Measurements from ENCODE around the gene JCAD.
"Not testable (repeated sequence)": the region's sequence is repeated elsewhere in the genome, so short reads cannot be mapped to it uniquely, and the experiment has no call there.

Gene JCAD

DNA sequence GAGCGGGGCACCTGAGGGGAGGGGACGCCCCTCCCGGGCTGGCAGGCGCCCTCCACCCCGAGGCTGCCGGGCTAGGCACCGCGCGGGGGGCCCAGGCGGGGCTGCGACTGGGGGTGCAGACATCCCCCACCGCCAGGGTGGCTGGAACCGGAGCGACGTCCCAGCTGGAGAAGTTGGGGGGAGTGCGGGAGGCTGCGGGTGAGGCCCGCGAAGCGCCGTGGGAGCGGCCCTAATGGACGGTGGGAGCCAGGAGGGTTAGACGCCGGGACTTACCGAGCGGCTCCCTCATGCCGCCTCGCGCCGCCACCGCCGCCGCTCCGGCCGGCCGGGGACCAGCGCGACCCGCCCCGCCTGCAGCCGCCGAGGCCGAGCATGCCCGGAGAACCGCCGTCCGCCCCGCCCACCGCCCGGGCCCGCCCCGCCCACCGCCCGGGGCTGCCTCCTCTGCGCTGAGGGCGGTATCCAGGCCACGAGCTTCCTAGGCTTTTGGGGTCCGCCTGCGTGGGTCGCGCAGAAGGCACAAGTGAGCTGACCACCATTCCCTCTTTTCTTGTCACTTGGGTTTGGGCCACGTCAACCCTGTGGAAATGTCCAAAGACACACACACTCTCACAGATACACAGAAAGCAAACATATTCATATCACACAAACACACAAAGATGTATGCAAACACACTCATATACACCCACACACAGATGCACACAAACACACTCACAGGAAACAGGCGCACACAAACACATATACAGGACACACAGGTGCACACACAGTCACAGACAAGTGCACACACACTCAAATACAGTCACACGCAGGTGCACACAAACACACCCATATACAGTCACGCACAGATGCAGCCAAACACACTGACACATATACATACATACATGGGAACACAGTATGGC, at the start of gene JCAD:
TSS of gene JCAD (minus strand) at position 378 of the 899 bp plus-strand sequence. CDS start 11,774 bp downstream, outside the sequence.
- peak; percentile 88 for DNase-seq (ENCODE audit: low spot score)

GRCh38 chr10:30106987-30107386, 47.6 kb upstream of the JCAD start:
- DNase-seq (ENCODE audit: low spot score): no peak

GRCh38 chr10:30103595-30104320, 44.4 kb upstream of the JCAD start:
- DNase-seq (ENCODE audit: low spot score): no peak

DNA sequence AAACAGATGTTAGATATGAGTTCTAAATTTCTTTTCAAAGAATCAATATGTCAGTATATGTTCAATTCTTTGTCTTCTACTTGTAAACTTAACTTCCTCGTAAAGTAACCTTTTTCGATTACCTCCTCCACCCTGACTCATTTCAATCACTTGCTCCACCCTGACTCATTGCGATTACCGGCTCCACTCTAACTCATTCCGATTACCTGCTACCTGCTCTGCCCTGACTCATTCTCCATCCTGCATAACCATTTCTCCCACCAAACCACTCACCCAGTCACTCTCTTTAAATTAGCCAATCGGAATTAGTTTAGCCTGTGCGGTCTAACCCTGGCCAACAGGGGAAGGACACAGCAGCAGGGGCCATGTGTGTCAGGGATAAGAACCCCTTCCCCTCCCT, 40.3 kb upstream of the JCAD start:
- DNase-seq (ENCODE audit: low spot score): not testable (repeated sequence)

GRCh38 chr10:30099101-30099500, 39.7 kb upstream of the JCAD start:
- DNase-seq (ENCODE audit: low spot score): no peak

GRCh38 chr10:30098629-30099028, 39.2 kb upstream of the JCAD start:
- no peak for DNase-seq (ENCODE audit: low spot score)

- no peak for DNase-seq (ENCODE audit: low spot score)
Observed at GRCh38 chr10:30096564-30096963, 37.2 kb upstream of the JCAD start.

DNA sequence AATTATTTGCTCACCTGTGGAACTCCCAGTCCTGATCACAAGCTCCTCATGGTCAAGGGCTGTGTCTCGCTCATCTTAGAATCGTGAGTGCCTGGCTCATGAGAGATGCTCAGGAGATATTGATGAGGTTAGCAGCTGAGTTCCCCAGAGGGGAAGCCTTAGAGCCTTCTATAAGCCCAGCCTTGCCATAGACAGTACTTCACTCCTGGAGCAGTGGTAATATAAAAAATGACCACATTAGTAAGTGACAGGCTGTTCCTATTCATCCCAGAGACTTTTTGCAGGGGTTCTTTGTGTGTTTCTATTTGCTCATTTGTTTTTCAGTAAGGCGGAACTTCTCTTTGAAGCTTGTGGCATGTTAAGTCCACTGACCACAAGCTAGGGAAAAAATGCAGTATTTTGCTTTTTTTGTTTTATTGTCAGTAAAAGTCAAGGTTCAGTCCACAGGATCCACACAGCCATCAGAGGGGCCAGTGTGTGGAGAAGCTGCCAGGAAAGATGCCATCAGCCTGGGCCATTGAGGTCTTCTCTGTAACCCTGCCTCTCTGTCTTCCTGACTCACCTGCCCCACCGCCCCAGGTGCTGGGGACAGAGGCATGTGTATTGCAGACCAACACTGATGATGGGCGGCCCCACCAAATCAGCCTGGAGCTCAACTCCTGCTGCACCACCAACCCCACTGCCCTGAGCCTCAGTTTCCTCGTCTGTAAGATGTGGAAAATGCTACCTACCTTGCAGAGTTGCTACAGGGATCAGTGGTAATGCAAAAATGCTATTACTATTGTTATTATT, 36.4 kb upstream of the JCAD start:
- no peak for DNase-seq (ENCODE audit: low spot score)

DNA sequence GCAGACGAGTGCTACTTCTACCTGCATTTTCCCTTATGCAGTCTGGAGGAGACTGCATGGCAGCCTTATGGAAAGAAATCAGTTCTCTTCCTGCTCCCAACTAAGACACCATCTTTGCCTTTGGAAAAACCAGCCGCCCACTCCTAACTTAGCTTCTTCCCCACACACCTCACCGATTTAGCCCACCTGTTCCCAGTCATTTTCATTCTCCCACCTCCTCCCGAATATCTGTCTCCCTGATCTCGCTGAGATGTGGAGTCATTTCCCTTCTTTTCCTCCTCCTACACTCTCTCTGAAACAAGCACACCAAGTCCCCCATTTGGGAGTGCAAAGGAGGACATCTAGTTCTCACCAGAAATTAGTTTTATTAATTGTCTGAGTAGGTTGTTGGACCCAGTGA, 35.2 kb upstream of the JCAD start:
- DNase-seq (ENCODE audit: low spot score): no peak

GRCh38 chr10:30093303-30093950, 34.0 kb upstream of the JCAD start:
- DNase-seq (ENCODE audit: low spot score): no peak

- DNase-seq (ENCODE audit: low spot score): no peak
Observed at GRCh38 chr10:30092151-30092790, 32.9 kb upstream of the JCAD start.

DNA sequence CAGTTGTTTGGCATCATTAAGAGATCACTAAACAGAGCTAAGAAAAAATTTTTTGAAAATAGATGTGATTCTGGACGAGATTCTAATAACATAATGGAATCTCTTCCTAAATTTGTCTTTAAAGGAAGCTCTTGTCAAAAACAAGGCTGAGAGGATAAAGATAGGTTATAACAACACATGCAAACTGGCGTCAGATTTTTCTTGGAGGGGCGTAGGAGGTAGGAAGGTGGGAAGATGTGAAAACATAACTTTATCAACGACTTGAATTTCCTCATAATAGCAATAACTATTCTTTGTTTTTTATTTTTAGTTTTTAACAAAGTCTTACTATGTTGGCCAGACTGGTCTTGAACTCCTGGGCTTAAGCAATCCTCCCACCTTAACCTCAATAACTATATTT, 31.8 kb upstream of the JCAD start:
- DNase-seq (ENCODE audit: low spot score): no peak

DNA sequence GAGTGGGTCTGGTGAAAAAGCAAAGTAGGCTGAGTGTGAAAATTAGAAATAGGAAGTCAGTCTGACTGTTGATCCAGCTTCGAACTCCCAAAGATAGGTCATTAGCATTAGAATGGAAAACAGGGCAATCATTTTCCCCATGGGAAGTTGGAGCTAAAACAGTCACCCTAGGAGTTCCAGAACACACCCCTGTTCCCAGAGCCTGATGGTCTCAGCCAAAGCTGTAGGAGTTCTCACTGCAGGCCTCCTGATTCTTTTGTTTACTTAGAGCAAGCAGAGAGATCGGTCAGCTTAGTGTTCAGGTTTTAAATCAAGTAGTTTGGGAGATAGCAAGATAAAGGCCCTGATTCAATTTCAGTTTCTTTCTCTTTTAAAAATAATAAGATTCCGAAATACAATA, 28.8 kb upstream of the JCAD start:
- no peak for DNase-seq (ENCODE audit: low spot score)

DNA sequence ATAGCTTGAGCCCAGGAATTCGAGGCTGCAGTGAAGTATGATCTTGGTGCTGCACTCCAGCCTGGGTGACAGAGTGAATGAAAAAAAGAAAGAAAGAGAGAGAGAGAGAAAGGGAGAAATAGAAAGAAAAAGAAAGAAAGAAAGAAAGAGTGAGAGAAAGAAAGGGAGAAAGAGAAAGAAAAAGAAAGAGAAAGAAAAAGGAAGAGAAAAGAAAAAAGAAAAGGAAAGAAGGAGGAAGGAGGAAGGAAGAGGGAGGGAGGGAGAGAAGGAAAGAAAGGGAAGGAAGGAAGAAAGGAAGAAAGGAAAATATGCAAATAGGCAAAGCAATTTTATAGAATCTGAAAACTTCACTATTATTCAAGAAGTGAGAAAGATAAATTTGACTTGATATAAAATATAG, 24.5 kb upstream of the JCAD start:
- DNase-seq (ENCODE audit: low spot score): no peak

- no peak for DNase-seq (ENCODE audit: low spot score)
Observed at GRCh38 chr10:30081182-30081581, 21.8 kb upstream of the JCAD start.

DNA sequence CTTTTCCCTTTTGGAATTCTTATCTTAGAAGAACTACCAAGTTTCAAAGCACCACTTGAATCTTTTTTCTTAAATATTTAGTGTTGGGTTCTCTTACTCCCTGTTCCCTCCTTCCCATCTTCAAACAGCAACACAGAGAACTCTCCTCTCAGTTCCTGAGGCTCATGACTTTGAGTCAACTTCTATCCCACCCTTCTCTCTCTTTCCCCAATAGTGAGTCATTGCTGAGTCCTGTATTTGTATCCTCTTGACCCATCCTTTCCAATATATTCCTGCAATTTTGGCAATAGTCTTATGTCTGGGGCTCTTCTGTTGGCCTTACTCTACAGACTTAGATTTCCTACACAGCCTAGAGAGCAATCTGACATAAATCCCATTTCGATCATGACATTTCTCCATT, 20.8 kb upstream of the JCAD start:
- no peak for DNase-seq (ENCODE audit: low spot score)

- no peak for DNase-seq (ENCODE audit: low spot score)
Observed at GRCh38 chr10:30079408-30079807, 20.0 kb upstream of the JCAD start.

- no peak for DNase-seq (ENCODE audit: low spot score)
Observed at GRCh38 chr10:30075481-30075880, 16.1 kb upstream of the JCAD start.

DNA sequence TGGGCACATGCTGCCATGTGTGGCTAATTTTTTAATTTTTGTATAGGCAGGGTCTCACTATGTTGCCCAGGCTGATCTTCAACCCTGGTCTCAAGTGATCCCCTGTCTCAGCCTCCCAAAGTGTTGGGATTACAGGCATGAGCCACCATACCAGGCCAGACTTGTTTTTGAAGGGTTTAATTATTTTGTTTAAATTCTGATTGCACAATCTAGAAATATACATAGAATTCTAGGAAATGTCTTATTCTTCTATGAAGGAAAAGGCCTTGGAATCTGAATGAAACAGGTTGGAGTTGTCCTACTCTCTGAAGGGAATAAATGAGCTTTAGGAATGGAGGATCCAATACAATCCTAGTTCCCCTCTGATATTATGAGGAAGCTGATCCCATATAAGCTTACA, 15.5 kb upstream of the JCAD start:
- DNase-seq (ENCODE audit: low spot score): no peak

- DNase-seq (ENCODE audit: low spot score): no peak
Observed at GRCh38 chr10:30074090-30074489, 14.7 kb upstream of the JCAD start.

DNA sequence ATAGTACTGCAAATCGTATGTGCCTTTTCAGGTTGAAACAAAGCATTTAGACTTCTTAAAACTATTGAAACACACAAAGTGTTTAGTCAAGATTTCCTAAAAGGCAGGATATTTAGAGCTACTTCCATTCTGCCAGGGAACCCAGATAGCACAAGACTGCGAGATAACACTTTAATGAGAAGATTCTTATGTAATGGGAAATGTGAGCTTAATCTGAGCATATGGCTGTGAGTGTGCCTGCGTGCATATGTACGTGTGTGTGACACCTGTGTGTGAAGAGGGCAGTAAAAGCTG, 14.3 kb upstream of the JCAD start:
- no peak for DNase-seq (ENCODE audit: low spot score)

Data from left forelimb (tissue), 1 donor.